ENCODE measurements around the gene SPATA33.
A peak's percentile ranks its signal among the peaks of the same experiment; 100 is the strongest.
"Not testable (repeated sequence)": the region's sequence is repeated elsewhere in the genome, so short reads cannot be mapped to it uniquely, and the experiment has no call there.

The SPATA33 gene

GRCh38 chr16:89664238-89664637 lies 6.6 kb downstream of the SPATA33 start:
- not testable (repeated sequence) for DNase-seq (ENCODE audit: low spot score)

- DNase-seq (ENCODE audit: low spot score), result not testable (repeated sequence)
Measured at GRCh38 chr16:89667000-89667399, 9.4 kb downstream of the SPATA33 start.

GRCh38 chr16:89667633-89668032 lies 10.0 kb downstream of the SPATA33 start:
- no peak for DNase-seq (ENCODE audit: low spot score)

GRCh38 chr16:89668790-89669158 lies 11.1 kb downstream of the SPATA33 start:
- DNase-seq (ENCODE audit: low spot score), result no peak

DNA sequence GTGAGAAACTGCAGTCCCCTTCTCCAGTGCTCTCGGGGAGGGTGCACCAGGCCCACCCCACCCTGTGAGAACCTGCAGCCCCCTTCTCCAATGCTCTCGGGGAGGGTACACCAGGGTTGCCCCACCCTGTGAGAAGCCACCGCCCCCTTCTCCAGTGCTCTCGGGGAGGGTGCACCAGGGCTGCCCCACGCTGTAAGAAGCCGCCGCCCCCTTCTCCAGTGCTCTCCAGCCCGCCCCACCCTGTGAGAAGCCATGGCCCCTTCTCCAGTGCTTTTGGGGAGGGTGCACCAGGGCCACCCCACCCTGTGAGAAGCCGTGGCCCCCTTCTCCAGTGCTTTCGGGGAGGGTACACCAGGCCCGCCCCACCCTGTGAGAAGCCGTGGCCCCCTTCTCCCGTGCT lies 12.1 kb downstream of the SPATA33 start:
- DNase-seq (ENCODE audit: low spot score), result no peak

DNA sequence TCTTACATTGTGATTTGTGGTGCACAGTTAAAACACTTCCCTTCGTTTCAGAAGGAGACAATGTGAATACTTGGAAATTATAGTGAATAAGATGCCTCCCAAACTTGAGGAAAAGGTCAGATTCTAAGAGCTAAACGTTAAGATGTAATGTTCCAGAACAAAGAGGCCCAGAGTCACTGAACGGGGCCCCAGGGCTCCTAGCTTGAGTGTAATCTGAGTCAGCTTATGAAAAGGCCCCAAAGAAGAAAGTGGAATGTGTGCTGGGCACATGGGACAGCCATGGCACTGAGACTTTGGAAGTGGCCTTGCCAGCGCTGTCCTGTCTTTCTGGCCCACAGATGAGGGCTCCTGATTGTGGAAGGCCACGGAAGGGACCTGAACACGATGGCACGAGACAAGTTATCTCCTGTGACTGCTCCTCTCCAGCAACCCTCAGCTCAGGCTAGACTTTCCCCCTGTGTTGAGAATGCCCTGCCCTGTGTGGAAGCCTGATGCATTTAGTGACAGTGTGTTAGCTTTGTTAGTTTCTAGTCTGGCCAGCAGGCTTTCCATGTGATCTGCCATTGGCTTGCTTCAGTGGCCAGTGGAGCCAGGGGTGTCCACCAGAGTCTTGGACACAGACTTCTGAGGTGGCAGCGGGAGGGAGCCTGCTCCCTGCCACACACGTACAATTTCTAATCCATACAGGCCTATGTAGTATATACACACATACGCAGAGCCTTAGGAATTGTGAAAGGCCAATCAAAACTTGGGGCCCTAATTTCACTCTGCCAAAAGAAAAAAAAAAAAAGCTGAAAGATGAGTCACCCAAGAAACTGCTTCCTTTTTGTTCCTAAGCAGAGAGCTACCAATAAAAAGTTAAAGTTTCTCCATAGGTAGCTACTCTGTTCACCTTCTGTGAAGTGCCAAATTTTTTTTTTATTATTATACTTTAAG lies 13.1 kb downstream of the SPATA33 start:
- no peak for DNase-seq (ENCODE audit: low spot score)

DNA sequence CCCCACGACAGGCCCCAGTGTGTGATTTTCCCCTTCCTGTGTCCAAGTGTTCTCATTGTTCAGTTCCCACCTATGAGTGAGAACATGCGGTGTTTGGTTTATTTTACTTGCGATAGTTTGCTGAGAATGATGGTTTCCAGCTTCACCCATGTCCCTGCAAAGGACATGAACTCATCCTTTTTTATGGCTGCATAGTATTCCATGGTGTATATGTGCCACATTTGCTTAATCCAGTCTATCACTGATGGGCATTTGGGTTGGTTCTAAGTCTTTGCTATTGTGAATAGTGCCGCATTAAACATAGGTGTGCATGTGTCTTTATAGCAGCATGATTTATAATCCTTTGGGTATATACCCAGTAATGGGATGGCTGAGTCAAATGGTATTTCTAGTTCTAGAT lies 13.9 kb downstream of the SPATA33 start:
- not testable (repeated sequence) for DNase-seq (ENCODE audit: low spot score)

DNA sequence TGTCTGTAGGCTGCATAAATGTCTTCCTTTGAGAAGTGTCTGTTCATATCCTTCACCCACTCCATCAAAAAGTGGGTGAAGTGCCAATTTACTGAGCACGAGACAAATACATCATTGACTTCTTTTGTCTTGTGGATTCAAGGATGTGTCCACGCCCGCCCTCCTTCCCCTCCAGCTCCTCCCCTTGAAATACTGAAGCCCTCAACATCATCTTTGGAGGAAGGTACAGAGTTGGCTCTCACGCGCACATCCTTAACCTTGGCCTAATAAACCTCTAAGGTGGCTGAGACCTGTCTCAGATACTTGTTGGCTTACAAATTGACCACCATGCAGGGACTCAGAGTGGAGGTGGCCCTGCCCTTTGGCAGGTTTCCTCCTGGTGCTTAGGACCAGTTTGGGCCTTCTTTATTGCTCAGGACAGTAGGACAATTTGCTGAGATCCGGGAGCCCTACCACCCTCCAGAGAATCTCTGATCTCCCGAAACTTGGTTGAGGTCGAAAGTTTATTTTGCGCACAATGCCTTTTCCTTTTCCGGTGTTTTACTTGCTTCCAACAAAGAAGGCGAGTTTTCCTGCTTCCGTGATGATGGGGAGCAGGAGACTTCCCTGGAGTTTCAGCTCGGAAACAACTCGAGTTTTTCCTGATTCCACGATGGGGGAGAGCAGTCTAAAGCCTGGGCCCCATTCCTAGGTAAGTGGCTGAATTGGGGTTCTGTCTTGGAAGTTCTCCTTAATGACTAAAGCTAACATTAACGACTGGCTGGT lies 14.7 kb downstream of the SPATA33 start:
- no peak for DNase-seq (ENCODE audit: low spot score)

GRCh38 chr16:89678258-89678657 lies 20.6 kb downstream of the SPATA33 start:
- no peak for DNase-seq (ENCODE audit: low spot score)

DNA sequence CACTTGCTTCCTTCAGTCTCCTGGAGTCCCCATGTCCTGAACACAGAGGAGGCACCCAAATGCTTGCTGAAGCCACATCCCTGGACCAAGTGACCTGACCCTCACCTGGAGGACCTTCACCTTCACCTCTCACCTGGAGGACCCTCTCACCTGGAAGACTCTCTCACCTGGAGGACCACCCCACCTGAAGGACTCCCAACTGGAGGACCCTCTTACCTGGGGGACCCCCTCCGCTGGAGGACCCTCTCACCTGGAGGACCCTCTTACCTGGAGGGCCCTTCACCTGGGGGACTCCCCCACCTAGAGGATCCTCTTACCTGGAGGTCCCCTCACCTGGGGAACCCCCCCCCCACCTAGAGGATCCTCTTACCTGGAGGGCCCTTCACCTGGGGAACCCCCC lies 28.3 kb downstream of the SPATA33 start:
- no peak for DNase-seq (ENCODE audit: low spot score)

- peak; percentile 89 for DNase-seq (ENCODE audit: low spot score)
Measured at GRCh38 chr16:89686520-89687091, 29.0 kb downstream of the SPATA33 start, which contains the start of gene CDK10. CDK10 (plus strand) TSS chr16:89686689; CDS start chr16:89686711, 22 bp downstream.

- DNase-seq (ENCODE audit: low spot score), result no peak
Measured at GRCh38 chr16:89687092-89687940, 29.7 kb downstream of the SPATA33 start.

DNA sequence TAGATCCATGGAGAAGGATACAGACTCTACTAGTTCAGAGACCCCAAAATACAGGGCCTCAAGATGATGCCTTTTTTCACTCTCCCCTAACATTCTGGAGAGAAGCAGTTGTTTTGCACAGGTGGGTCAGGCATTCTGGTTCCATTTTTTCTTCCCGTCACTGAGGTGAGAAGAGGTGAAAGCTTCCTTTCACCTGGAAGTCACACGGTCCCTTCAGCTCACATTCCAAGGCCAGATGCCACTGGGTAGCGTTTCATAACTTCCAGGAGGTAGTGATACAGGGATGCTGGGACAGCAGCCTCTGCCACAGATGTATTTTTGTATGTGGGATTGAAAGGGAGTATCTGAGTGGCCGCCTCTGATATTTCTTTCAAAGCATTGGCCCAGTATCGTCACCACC lies 30.8 kb downstream of the SPATA33 start:
- no peak for DNase-seq (ENCODE audit: low spot score)

- no peak for DNase-seq (ENCODE audit: low spot score)
Measured at GRCh38 chr16:89689142-89689541, 31.5 kb downstream of the SPATA33 start.

DNA sequence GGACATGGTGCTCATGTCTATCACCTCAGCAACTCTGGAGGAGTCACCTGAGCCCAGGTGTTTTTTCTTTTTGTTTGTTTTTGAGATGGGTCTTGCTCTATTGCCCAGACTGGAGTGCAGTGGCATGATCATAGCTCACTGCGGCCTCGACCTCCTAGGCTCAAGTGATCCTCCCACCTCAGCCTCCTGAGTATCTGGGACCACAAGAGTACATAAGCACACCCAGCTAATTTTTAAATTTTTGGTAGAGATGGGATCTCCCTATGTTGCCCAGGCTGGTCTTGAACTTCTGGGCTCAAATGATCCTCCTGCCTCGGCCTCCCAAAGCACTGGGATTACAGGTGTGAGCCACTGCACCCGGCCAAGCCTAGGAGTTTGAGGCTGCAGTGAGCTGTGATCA lies 32.0 kb downstream of the SPATA33 start:
- DNase-seq (ENCODE audit: low spot score), result not testable (repeated sequence)

DNA sequence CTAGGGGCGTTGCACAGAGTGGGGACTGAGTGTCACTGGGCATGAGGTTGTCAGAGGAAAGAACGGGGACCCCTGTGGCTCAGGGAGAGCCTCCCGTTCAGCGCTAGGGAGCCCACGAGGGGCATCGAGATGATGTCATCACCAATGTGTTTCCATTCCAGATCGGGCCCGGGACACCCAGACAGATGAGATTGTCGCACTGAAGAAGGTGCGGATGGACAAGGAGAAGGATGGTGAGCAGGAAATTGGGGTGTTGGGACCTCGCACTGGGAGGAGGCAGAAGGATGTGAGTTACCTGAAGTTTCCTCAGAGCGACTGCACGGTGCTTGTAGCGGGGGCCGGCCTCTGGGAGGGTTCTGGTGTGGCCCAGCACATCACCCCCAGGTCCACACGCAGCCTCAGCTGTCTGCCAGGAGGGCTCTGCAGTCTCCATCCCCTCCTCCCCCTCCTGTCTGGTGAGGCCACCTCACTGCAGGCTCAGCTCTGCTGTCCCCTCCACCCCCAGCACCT lies 32.8 kb downstream of the SPATA33 start:
- no peak for DNase-seq (ENCODE audit: low spot score)

- no peak for DNase-seq (ENCODE audit: low spot score)
Measured at GRCh38 chr16:89691231-89691985, 33.8 kb downstream of the SPATA33 start.

GRCh38 chr16:89691986-89692569 lies 34.4 kb downstream of the SPATA33 start:
- no peak for DNase-seq (ENCODE audit: low spot score)

- no peak for DNase-seq (ENCODE audit: low spot score)
Measured at GRCh38 chr16:89693289-89693731, 35.7 kb downstream of the SPATA33 start.

Measured in CD4-positive, alpha-beta T cell treated with Interleukin-15 for 4 hours (primary cell).